NCI-H524 treated with DMSO at 0.1 percent for 48 hours (cell line): ENCODE data around the gene RP9.

Experiments
- DNase-seq: peaks from one replicate; lab custom pipeline; 2025; lab: John Stamatoyannopoulos, UW

RP9 gene

DNA sequence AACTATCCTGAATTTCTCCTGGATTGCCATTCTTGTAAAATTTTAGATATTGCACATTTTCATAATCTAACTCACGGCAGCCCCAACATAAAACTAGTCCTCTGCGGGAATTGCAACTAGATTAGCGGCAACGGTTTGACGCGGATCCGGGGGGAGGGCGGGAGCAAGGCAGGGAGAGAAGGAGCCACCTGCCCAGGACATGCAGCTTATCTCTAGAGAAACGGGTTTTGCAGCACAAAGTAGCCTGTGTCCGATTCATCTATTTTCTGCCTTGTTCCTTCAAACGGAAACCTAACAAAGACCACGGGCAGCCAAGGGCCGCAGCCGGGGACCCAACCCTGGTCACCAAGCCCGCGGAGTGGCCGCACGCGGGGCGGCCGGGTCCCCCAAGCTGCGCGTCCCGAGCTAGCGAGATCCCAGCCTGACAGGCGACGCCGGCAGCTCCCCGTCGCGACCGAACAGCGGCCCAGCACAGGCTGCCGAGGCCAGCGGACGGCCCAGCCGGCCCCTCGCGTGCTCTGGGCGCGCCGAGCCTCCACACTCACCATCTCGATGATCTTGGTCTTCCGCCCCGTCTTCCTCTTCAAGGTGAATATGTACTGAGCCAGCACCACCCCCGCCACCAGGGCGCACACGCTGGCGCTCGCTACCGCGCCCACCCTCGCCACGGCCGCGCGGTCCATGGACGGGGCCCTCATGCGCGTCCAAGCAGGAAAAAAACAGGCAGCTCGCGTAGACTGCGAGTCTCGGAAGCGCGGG lies 47.0 kb downstream of the RP9 start, which contains the start of gene NT5C3A:
TSS of gene NT5C3A (minus strand) at position 754 of the 759 bp plus-strand sequence. CDS start at position 683, 71 bp downstream.
- DNase-seq = no peak

DNA sequence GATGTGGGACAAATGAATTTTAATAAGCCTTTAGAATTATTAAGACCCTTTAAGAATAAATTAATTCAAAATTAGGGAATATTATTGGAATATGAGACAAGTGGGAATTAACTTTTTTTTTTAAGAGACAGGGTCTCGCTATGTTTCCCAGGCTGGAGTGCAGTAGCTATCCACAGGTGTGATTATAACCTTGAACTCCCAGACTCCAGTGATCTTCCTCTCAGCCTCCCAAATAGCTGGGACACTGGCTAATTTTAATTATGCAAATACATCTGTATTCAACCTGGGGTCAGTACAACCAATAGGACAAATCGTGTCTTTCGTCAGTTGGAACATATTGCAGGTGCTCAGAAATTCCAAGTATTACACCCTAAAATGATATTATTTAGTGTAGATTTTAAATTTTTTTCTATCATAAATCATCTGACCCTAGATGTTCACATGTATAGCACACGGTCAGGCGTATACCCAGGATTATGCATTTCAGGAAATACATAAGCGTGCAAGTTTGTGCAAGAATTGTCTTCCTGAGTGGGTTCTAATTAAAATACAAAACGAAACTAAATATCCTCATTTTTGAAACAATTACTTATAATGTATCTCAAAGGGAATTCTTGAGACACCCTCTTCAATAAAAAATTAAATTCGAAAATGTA lies 47.8 kb downstream of the RP9 start:
- no peak for DNase-seq

DNA sequence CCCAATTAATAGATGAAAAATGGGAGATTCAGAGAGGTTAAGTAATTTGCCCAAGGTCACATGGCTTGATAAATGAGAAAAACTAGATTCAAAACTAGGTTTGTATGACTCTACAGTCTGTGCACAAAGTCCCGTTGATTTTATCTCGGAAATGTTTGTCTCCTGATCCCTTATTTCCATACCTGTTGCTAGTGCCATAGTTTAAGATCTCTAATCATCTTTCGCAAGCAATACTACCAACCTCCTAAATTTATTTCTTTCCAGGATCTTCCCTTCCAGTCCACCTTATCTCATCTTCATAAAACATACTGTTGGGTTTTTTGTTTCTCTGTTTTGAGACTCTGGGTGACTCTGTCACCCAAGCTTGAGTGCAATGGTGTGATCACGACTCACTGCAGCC lies 49.6 kb downstream of the RP9 start:
- DNase-seq = no peak

DNA sequence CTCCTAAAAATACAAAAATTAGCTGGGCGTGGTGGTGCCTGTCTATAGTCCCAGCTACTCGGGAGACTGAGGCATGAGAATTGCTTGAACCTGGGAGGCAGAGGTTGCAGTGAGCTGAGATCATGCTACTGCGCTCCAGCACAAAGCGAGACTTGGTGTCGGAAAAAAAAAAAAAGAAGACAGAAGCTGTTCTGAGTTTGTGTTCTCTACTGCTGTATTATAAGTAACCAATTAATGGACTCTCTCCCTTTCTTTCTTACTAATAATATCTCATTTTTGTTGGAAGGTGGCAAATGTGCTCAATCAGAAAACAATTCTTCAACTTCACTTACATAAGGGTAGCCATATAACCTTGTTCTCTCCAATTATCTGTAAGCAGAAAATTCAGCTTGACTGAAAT lies 54.0 kb downstream of the RP9 start:
- DNase-seq = no peak

DNA sequence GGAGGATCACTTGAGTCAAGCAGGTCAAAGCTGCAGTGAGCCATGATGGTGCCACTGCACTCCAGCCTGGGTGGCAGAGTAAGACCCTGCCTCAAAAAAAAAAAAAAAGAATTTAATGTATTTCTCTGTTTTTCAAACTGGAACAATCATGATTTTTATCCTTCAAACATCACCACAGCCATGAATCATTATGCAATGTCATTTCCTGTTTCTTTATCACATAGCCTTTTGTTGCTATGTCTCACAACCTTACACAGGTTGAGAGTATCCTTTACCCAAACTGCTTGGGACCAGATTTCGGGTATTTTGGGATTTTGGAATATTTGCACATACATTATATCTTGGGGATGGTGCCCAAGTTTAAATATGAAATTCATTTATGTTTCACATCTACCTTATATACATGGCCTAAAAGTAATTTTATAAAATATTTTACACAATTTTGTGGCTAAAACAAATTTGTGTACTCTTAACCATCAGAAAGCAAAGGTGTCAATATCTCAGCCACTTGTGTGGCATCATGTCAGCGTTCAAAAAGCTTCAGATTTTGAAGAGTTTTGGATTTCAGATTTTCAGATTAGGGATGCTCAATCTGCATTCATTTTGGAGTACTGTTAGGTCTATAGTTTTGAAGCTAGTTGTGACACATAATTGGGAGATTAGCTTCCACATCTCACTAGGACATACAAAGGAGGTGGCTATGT lies 54.8 kb downstream of the RP9 start:
- DNase-seq = no peak

DNA sequence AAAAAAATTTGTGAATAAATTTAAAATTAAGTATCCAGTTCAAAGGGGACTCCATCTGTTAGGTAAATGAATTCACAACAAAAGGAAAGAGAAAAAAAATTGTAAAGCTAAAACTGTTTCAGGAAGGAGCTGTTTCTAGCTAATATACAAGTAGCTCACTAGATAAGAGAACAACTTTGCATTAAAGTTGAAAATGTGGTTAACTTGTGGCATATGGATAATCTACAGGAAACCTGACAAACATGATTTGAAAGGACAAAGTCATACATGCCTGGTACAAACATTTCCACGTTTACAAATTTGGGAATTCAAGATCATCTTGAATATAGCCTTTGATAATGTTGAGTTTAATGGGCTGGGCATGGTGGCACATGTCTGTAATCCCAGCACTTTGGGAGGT lies 55.5 kb downstream of the RP9 start:
- DNase-seq = no peak

DNA sequence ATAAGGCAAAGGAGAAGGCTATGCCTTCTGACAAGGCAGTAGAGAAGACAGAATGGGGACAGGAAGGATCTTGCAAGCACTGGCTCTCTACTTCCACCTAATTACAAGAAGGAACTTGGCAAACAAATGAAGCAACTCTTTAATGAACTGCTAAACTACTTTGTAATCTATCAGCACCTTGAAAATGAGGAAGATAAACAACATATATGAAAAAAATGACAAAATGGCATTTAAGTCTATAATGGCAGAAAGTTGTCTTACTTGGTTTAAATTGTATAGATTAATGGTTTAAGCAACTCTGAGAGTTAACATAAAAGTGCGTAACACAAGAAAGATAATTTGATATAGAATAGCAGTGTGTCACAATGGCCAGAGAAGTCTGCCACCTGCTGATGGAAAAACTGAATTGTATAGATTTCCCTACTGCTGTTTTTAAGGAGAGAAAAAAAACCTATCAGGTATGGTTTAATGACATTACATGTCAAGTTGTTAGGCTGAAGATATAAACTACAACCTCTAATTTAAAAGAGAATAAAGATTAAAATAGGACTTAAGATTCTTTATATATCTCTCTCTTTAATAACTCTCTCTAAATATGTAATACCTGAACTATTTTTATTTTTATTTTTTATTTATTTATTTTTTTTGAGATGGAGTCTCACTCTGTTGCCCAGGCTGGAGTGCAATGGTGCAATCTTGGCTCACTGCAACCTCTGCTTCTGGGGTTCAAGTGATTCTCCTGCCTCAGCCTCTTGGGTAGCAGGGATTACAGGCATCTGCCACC lies 58.5 kb downstream of the RP9 start:
- no peak for DNase-seq

DNA sequence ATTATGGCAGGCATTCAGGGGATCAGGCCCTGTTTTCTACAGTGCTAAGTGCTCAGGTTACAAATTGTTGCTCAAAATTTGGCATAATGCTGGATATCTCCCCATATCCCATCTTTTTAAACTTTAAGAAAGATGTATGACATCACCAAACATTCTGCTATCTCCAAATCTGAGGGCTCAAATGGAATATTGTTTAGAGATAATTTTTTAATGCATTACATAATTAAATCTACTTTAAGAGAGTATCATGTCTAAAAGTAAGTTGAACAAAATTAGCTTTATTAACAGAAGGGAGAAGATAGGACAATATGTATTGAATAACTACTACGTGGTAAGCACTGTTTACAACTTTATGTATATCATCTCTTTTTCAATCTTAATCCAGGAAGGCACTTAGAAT lies 60.5 kb downstream of the RP9 start:
- DNase-seq = no peak

DNA sequence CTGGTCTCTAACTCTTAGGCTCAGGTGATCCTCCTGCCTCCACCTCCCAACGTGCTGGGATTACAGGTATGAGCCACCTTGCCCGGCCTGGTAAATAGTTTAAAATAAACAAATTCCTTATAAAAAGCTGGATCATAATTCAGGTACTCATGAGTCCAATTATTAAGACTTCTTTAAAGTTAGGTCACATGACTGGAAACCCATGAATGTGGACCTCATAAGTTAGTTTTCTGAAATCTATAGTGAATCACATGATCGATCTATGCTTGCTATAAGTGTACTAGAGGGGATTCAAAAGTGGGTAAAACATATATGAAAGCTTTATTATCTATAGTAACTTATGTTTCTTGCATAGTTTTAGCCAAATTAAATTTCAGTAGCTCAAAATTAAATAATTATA lies 60.9 kb downstream of the RP9 start:
- no peak for DNase-seq

DNA sequence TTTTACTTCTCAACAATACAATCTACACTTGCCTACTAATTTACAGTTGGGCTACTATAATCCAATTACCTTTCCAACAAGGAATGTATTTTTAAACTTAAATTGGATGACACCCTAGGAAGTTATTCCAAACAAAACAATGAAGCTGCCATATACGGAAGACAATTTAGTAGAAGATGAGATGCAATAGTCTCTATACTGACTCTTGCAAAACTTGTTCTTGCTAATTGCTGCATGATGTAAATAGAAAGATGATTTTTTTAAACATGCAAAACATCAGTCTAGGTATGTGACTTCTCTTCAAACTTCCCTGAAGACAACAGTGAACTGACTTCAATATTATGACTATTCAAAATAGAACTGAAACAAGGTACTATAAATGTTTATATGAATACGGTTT lies 64.2 kb downstream of the RP9 start:
- no peak for DNase-seq
